Measurements from ENCODE around the gene ELP5.

DNA sequence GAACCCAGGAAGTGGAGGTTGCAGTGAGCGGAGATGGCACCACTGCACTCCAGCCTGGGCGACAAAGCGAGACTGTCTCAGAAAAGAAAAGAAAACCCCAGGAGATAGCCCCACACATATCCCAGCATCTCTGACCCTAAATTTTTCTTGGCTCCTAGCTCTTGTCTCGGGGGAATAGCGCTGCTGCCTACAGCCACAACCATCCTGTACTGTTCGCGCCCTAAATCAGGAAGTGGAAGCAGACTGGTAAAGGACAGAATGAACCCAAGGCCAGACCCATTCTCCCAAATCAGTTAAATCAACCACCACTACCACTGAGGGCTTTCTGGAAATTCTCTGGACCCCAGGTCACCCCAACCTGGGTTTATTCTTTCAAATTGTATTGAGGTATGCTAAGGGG is 2.2 kb upstream of the ELP5 start:
- TF ChIP-seq POLR2A (IDR thresholded peaks at IDR 0.05) (no peak), CTCF (IDR thresholded peaks at IDR 0.05) (no peak), POLR2AphosphoS5 (IDR thresholded peaks at IDR 0.05) (no peak)

Measured in gastroesophageal sphincter (tissue), 3 donors.